Measurements from ENCODE around the gene GPR39. TPM values are rescaled to one million over a fixed set of nuclear protein-coding genes. Genes with fewer than 3 reads are reported as not detected.

The GPR39 gene
- total and polyA plus RNA-seq, 2 donors (not counting 3 experiments of a cell fraction or from before 2014, with no cell fraction given): 0.03 to 0.20 TPM

DNA sequence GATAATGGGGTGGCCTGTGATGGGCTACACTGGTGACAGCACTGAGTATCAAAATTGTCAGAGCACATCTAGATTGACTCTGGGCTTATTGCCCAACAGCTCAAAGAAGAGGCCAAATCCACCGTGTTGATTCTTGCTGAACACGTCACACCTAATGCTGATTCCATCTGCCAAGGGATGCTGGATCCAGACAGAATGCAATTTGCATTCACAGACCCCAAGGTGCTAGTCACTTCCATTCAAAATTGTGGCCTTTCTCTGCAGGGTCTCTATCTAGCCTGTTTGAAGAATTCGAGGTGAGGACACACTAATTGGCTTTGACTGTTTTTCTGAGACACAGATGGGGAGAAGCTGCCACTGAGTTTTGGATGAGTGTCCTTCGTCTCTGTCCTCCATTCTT is 13.5 kb upstream of the GPR39 start:
- Histone ChIP-seq H3K4me3 (replicated peaks in 1 of 3; ENCODE audit: insufficient read depth in 1 of 3, low read depth in 1 of 3, low read length in 3 of 3) (no peak overlapping the region), H3K4me1 (ENCODE audit: control insufficient read depth, extremely low read depth, insufficient read depth, low read length) (no peaks in the 10 kb centered on the region), H3K27ac (ENCODE audit: insufficient read depth, low read depth, low read length) (no peak overlapping the region), H3K9ac (replicated peaks; ENCODE audit: extremely low read depth, insufficient read depth, low read length) (no peak overlapping the region), H3K4me2 (ENCODE audit: insufficient read depth, low read length) (no peak overlapping the region), H3K9me1 (replicated peaks; ENCODE audit: control insufficient read depth, extremely low read depth, insufficient read depth, low read length) (no peaks in the 10 kb centered on the region), H3K79me2 (ENCODE audit: control insufficient read depth, insufficient read depth, low read length) (no peaks in the 10 kb centered on the region), H4K20me1 (replicated peaks; ENCODE audit: control insufficient read depth, extremely low read depth, insufficient read depth, low read length) (no peaks in the 10 kb centered on the region), H3K9me3 (replicated peaks; ENCODE audit: control insufficient read depth, insufficient read depth, low read length) (no peaks in the 10 kb centered on the region), H3K36me3 (ENCODE audit: control insufficient read depth in 2 of 2, extremely low read depth in 1 of 2, insufficient read depth in 2 of 2, low read length in 2 of 2) (no peaks in the 10 kb centered on the region), H2AFZ (ENCODE audit: low read depth, low read length) (no peak overlapping the region), H3K27me3 (ENCODE audit: control insufficient read depth in 2 of 2, insufficient read depth in 2 of 2, low read length in 2 of 2) (no peaks in the 10 kb centered on the region)
- intact Hi-C loops (cut with micrococcal nuclease): no loop called here
- TF ChIP-seq MYC (IDR thresholded peaks at IDR 0.05; ENCODE audit: low read depth, low read length): no peak
- TF ChIP-seq EZH2 (IDR thresholded peaks at IDR 0.05; ENCODE audit: borderline replicate concordance, low read depth, low read length, severe bottlenecking): no peak
- no TSS peak for BruUV-seq (replicated peaks)
- dilution Hi-C loops (cut with MboI; ENCODE audit: extremely low pct_ligation_motif_present, low sequenced_read_pairs): no loop called here
- no peak for FAIRE-seq
- DNase-seq (ENCODE audit: low read depth, low spot score): no peak
- ChIA-PET POLR2A (no interaction called here), CTCF (no interaction called here)

DNA sequence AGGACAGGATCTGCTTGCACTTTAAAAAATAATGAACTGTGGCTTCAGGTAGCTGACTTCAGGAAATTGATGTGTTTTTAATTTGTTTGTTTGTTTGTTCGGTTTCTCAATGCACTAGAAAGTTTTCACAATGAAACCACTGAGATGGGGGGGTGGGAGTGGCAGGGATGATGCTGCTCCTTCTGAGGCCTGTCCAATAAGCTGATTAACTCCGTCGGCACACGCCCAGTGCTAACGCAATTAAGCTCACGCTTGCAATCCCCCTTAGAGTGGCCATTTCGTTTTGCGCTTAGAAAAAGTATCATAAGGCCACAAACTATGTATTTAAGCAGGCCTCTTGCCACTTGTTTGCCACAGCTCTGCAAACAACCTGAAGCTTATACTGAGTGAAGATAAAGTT is 12.5 kb upstream of the GPR39 start:
- H2AFZ ChIP-seq (ENCODE audit: low read depth, low read length): no peak overlapping the region
- no peaks in the 10 kb centered on the region for H3K27me3 ChIP-seq (ENCODE audit: control insufficient read depth in 2 of 2, insufficient read depth in 2 of 2, low read length in 2 of 2)
- H3K9me3 ChIP-seq (replicated peaks; ENCODE audit: control insufficient read depth, insufficient read depth, low read length): no peaks in the 10 kb centered on the region
- dilution Hi-C loops (cut with MboI; ENCODE audit: extremely low pct_ligation_motif_present, low sequenced_read_pairs) (no loop called here), intact Hi-C loops (cut with micrococcal nuclease) (no loop called here)
- no peak overlapping the region for H3K27ac ChIP-seq (ENCODE audit: insufficient read depth, low read depth, low read length)
- DNase-seq (ENCODE audit: low read depth, low spot score): no peak
- CTCF ChIA-PET: no interaction called here
- FAIRE-seq: no peak
- BruUV-seq (replicated peaks): no TSS peak
- no peak overlapping the region for H3K4me2 ChIP-seq (ENCODE audit: insufficient read depth, low read length)
- no peaks in the 10 kb centered on the region for H3K9me1 ChIP-seq (replicated peaks; ENCODE audit: control insufficient read depth, extremely low read depth, insufficient read depth, low read length)
- H3K4me1 ChIP-seq (ENCODE audit: control insufficient read depth, extremely low read depth, insufficient read depth, low read length): no peaks in the 10 kb centered on the region
- no peaks in the 10 kb centered on the region for H3K79me2 ChIP-seq (ENCODE audit: control insufficient read depth, insufficient read depth, low read length)
- no peak overlapping the region for H3K4me3 ChIP-seq (replicated peaks in 1 of 3; ENCODE audit: insufficient read depth in 1 of 3, low read depth in 1 of 3, low read length in 3 of 3)
- no peaks in the 10 kb centered on the region for H4K20me1 ChIP-seq (replicated peaks; ENCODE audit: control insufficient read depth, extremely low read depth, insufficient read depth, low read length)
- H3K36me3 ChIP-seq (ENCODE audit: control insufficient read depth in 2 of 2, extremely low read depth in 1 of 2, insufficient read depth in 2 of 2, low read length in 2 of 2): no peaks in the 10 kb centered on the region
- POLR2A ChIA-PET: no interaction called here
- TF ChIP-seq POLR2AphosphoS5 (IDR thresholded peaks at IDR 0.05; ENCODE audit: insufficient read depth, low read depth, low read length): no peak
- TF ChIP-seq, protein P1, sequence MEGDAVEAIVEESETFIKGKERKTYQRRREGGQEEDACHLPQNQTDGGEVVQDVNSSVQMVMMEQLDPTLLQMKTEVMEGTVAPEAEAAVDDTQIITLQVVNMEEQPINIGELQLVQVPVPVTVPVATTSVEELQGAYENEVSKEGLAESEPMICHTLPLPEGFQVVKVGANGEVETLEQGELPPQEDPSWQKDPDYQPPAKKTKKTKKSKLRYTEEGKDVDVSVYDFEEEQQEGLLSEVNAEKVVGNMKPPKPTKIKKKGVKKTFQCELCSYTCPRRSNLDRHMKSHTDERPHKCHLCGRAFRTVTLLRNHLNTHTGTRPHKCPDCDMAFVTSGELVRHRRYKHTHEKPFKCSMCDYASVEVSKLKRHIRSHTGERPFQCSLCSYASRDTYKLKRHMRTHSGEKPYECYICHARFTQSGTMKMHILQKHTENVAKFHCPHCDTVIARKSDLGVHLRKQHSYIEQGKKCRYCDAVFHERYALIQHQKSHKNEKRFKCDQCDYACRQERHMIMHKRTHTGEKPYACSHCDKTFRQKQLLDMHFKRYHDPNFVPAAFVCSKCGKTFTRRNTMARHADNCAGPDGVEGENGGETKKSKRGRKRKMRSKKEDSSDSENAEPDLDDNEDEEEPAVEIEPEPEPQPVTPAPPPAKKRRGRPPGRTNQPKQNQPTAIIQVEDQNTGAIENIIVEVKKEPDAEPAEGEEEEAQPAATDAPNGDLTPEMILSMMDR (IDR thresholded peaks at IDR 0.05; ENCODE audit: extremely low read depth in 1 of 2, insufficient read depth in 1 of 2, low read depth in 1 of 2, low read length in 2 of 2): no peak
- no peak overlapping the region for H3K9ac ChIP-seq (replicated peaks; ENCODE audit: extremely low read depth, insufficient read depth, low read length)
